Activated CD4-positive, alpha-beta memory T cell treated with anti-CD3 and anti-CD28 coated beads for 36 hours (primary cell): ENCODE data around the gene GNAO1. TPM values are rescaled to one million over a fixed set of nuclear protein-coding genes. Genes with fewer than 3 reads are reported as not detected.

Experiments used
- CTCF ChIA-PET: fragments of 350-600 bp; sonication (Branson Sonifier 250); formaldehyde crosslinking; loops from one replicate; lab custom pipeline; 2021; ENCODE audit warnings: antibody characterized with exemption, inconsistent platforms; lab: Charles Lee
- POLR2A ChIA-PET: fragments of 350-600 bp; sonication (Branson Sonifier 250); formaldehyde crosslinking; loops from one replicate; lab custom pipeline; 2021; ENCODE audit warnings: antibody characterized with exemption; lab: Charles Lee
- DNase-seq: peaks from one replicate; pipeline ENCODE4 v3.0.0-alpha.2; 2020
- H3K27ac Mint-ChIP-seq: one replicate; pipeline ENCODE4 v1.8.0; 2021; ENCODE audit warnings: mixed read lengths
- H3K27me3 Mint-ChIP-seq: one replicate; pipeline ENCODE4 v1.8.0; 2021; ENCODE audit warnings: mixed read lengths
- H3K36me3 Mint-ChIP-seq: one replicate; pipeline ENCODE4 v1.8.0; 2021; ENCODE audit warnings: mixed read lengths
- H3K4me1 Mint-ChIP-seq: one replicate; pipeline ENCODE4 v1.8.0; 2021; ENCODE audit warnings: low read depth, mixed read lengths
- H3K4me3 Mint-ChIP-seq: one replicate; pipeline ENCODE4 v1.8.0; 2021; ENCODE audit warnings: mild to moderate bottlenecking, mixed read lengths
- H3K9me3 Mint-ChIP-seq: one replicate; pipeline ENCODE4 v1.8.0; 2021; ENCODE audit warnings: mixed read lengths
- intact Hi-C: fragments of 100-400 bp; cut with micrococcal nuclease; formaldehyde crosslinking; loops from one replicate; pipeline ENCODE4 v1.15.1; 2023
- total RNA-seq, 2 experiments: library from RNA; stranded (reverse); gene quantifications; one replicate each; pipeline ENCODE4 v1.2.3, GENCODE V29; 2021

Gene GNAO1
- total RNA-seq, 2 experiments from 2014 or later = 1.3 to 1.4 TPM

DNA sequence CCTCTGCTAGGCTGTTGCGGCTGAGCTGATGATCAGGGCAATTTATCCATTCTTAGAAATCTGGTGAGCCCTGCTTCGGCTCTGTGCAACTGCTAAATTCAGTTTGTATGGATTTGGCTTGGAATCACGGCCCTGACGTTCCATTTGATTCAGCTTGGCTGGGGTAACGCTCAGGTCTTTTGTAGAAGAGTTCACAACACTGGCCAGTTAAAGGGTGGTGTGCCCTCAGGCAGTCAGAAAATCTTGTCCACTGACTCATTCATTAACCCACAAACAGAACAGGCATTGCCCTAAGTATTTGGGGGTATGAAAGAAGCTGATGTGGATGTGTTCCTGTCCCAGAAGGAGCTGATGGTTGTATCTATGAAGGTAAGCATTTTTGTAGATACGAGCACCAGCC lies 53.9 kb downstream of the GNAO1 start:
- H3K4me3 Mint-ChIP-seq = no peak overlapping the region
- CTCF ChIA-PET = no interaction called here
- POLR2A ChIA-PET = no interaction called here
- H3K36me3 Mint-ChIP-seq = no peaks in the 10 kb centered on the region
- intact Hi-C loops = no loop called here
- no peaks in the 10 kb centered on the region for H3K4me1 Mint-ChIP-seq
- no peak for DNase-seq
- no peaks in the 10 kb centered on the region for H3K9me3 Mint-ChIP-seq
- no peaks in the 10 kb centered on the region for H3K27me3 Mint-ChIP-seq
- no peak overlapping the region for H3K27ac Mint-ChIP-seq

DNA sequence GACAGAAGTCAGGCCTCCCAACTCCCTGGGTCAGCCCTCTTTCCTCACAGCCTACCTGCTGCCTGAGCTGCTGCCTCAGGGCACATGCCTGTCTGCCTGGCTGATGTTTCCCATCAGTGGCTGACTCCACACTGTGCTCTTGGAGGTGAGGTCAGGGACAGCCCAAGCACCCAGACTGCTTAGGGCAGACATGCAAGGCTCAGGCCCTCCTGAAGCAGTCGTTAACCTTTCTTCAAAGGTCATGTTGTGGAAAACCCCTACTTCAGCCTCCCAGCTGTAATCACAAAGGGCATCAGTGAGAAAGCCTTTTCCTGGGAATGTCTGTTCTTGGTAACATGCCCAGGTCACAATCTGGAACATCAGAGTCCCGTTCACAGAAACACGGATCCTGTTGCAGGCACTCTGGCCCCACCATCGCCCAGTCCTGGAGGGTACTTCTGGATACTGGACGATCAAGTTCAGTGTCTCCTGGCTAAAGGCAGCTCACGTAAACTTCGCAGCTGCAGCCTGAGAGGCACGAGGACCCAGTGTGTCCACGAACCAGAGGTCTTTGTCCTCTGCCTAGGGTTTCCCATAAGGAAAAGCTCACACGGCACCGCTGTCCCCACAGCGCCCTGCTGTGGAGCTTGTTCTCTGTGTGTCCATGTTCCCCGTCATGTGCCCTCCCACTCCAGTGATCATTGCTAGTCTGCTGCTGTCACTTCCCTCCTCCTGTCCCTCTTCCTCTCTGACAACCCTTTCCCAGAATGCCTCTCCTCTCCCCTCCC lies 54.9 kb downstream of the GNAO1 start:
- POLR2A ChIA-PET = no interaction called here
- Mint-ChIP-seq H3K9me3 (no peaks in the 10 kb centered on the region), H3K4me1 (no peaks in the 10 kb centered on the region), H3K4me3 (no peak overlapping the region), H3K27me3 (no peaks in the 10 kb centered on the region), H3K27ac (no peak overlapping the region), H3K36me3 (no peaks in the 10 kb centered on the region)
- intact Hi-C loops = no loop called here
- CTCF ChIA-PET = no interaction called here
- no peak for DNase-seq

DNA sequence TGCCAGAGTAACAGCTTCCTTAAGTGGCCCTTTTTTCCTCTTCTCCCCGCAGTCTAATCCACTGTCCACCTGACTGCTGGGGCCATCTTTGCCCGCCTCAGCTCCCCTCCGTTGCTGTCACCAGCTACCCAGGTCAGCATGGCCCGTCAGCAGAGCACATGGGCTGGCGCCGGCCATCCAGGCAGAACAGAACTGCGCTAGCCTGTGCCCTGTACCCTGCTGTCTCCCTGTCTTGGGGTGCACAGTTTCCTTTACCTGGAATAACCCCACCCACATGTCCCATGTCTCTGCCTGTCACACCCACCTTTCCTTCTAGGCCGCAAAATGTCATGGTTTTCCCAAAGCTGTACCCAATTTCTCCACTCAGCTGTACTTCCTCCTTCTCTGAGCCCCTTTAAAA lies 55.7 kb downstream of the GNAO1 start:
- H3K36me3 Mint-ChIP-seq = no peaks in the 10 kb centered on the region
- no peak overlapping the region for H3K4me3 Mint-ChIP-seq
- DNase-seq = no peak
- ChIA-PET POLR2A (interaction anchor here (0.6 kb wide), 1 partner anchor 15 kb away, joined by 4 read pairs; no protein-coding TSS in a partner anchor), CTCF (no interaction called here)
- intact Hi-C loops = no loop called here
- H3K4me1 Mint-ChIP-seq = no peaks in the 10 kb centered on the region
- H3K27ac Mint-ChIP-seq = no peak overlapping the region
- H3K27me3 Mint-ChIP-seq = no peaks in the 10 kb centered on the region
- H3K9me3 Mint-ChIP-seq = no peaks in the 10 kb centered on the region

DNA sequence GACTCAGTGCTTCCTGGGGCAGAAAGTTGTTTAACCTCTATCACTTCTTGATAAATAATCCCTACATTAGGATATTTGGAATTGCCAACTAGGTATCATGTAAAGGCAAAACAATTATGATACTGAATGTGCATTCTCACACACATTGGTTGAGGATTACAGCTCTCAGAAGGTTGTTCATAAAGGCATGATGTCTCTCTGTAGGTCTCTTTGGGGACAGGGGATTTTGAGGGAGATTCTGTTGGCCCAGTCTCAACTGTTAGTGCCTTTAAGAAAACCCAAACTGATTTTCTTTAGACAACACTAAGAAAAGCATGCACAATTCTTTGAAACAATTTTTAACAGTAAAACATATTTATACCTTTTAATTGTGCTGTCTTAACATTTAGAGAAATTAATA lies 56.5 kb downstream of the GNAO1 start:
- ChIA-PET POLR2A (interaction anchor here (0.6 kb wide), 1 partner anchor 34 kb away, joined by 3 read pairs; no protein-coding TSS in a partner anchor), CTCF (no interaction called here)
- Mint-ChIP-seq H3K27me3 (no peaks in the 10 kb centered on the region), H3K27ac (no peak overlapping the region), H3K36me3 (no peaks in the 10 kb centered on the region), H3K4me1 (no peaks in the 10 kb centered on the region), H3K4me3 (no peak overlapping the region), H3K9me3 (no peaks in the 10 kb centered on the region)
- DNase-seq = no peak
- intact Hi-C loops = no loop called here

DNA sequence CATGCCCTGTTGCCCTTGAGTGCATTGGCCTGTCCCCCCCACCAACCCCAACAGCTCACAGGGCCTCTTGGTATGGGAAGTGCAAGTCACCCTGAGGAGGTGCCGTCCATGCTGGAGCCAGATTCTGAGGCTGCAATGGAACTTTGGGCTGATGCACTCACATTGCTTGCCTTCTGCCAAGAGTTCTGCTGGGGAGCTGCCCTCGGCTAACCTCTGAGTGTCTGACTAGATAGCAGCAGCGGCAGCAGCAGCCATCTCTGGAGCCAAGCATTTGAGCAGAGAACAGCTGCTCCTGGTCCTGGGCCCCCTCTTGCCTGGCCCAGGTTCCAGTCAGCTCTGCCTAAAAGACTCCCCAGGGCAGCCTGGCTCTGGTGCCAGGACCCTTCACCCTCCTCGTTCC lies 61.5 kb downstream of the GNAO1 start:
- ChIA-PET CTCF (interaction anchor here (1.0 kb wide), 1 partner anchor 66 kb away, joined by 4 read pairs; no protein-coding TSS in a partner anchor), POLR2A (no interaction called here)
- Mint-ChIP-seq H3K4me3 (no peak overlapping the region), H3K27ac (no peak overlapping the region), H3K9me3 (no peaks in the 10 kb centered on the region), H3K36me3 (no peaks in the 10 kb centered on the region), H3K4me1 (no peaks in the 10 kb centered on the region), H3K27me3 (no peaks in the 10 kb centered on the region)
- no peak for DNase-seq
- intact Hi-C loops = no loop called here

DNA sequence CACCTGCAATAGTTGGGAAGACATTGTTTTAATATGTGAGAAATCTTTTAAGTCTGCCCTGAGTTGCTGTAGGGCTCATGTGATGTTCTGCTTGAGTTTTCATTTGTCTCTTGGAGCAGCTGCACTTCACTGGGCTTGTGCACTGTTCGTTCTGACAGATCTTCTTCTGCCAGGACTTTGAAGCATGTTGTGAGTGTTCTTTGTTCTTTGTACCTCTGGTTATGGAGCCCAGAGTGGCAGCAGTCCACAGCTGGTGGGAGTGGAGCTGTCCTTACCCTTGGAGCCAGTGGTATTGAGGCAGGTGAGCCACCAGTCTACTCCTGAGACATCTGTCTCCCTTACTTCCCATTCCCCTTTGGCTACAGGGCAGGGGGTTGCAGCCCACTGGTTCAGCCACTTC lies 64.6 kb downstream of the GNAO1 start:
- ChIA-PET POLR2A (no interaction called here), CTCF (no interaction called here)
- H3K4me1 Mint-ChIP-seq = peaks cover 4% of the 10 kb centered on the region
- H3K4me3 Mint-ChIP-seq = no peak overlapping the region
- no peak for DNase-seq
- H3K9me3 Mint-ChIP-seq = no peaks in the 10 kb centered on the region
- no peak overlapping the region for H3K27ac Mint-ChIP-seq
- H3K36me3 Mint-ChIP-seq = no peaks in the 10 kb centered on the region
- H3K27me3 Mint-ChIP-seq = no peaks in the 10 kb centered on the region
- intact Hi-C loops = no loop called here

DNA sequence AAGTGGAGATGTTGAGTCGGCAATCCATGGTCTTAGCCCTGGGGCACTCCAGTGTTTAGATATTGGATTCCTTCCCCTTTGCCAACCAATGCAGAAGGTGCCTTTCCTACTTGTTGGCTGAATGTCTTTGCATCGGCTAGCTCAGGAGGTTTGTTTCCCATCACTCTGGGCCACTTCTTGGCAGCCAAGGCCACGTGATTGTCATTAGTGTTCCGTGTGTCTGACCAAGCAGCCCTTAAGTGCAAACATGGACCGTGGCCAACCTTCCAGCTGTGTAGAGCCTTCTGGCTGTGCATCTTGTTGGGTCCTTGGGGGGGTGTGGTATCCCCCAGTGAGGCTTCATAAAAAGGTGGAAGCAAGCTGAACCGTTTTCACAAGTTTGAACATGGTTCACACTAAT lies 66.0 kb downstream of the GNAO1 start:
- intact Hi-C loops = no loop called here
- no peaks in the 10 kb centered on the region for H3K9me3 Mint-ChIP-seq
- DNase-seq = no peak
- H3K4me1 Mint-ChIP-seq = peaks cover 17% of the 10 kb centered on the region
- no peaks in the 10 kb centered on the region for H3K27me3 Mint-ChIP-seq
- CTCF ChIA-PET = no interaction called here
- no peak overlapping the region for H3K27ac Mint-ChIP-seq
- POLR2A ChIA-PET = no interaction called here
- no peaks in the 10 kb centered on the region for H3K36me3 Mint-ChIP-seq
- H3K4me3 Mint-ChIP-seq = no peak overlapping the region

DNA sequence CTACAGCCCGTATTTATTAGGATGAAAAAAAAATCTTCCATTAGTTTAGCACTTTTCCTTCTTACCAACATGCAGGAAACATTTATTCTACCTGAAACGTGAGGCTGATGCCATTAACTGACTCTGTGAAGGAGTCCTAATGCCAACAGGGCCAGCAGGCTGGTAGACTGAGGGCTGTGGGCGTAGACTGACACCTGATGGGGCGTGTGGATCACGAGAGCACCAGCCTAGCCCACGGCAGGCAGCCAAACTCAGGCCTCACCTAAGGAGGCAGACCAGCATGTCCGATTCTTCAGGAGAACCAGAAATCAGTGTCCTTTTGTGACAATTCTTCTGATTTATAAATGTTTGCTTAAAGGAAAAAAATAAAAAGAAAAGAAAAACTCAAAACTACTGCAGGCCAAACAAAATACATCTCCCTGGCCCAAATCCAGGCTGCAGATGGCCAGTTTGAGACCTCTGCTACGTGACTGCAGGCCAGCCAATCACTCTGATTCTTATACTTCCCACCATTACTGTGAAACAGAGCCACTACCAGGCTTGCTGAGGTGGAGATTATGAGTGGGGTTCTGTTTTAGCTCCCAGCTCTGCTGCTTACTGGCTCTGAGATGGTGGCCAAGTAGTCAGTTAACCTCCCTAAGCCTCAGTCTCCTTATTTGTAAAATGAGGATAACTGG lies 66.5 kb downstream of the GNAO1 start:
- Mint-ChIP-seq H3K36me3 (no peaks in the 10 kb centered on the region), H3K4me3 (no peak overlapping the region), H3K27ac (no peak overlapping the region), H3K27me3 (no peaks in the 10 kb centered on the region), H3K4me1 (peaks cover 22% of the 10 kb centered on the region), H3K9me3 (no peaks in the 10 kb centered on the region)
- ChIA-PET POLR2A (no interaction called here), CTCF (no interaction called here)
- no peak for DNase-seq
- intact Hi-C loops = no loop called here

DNA sequence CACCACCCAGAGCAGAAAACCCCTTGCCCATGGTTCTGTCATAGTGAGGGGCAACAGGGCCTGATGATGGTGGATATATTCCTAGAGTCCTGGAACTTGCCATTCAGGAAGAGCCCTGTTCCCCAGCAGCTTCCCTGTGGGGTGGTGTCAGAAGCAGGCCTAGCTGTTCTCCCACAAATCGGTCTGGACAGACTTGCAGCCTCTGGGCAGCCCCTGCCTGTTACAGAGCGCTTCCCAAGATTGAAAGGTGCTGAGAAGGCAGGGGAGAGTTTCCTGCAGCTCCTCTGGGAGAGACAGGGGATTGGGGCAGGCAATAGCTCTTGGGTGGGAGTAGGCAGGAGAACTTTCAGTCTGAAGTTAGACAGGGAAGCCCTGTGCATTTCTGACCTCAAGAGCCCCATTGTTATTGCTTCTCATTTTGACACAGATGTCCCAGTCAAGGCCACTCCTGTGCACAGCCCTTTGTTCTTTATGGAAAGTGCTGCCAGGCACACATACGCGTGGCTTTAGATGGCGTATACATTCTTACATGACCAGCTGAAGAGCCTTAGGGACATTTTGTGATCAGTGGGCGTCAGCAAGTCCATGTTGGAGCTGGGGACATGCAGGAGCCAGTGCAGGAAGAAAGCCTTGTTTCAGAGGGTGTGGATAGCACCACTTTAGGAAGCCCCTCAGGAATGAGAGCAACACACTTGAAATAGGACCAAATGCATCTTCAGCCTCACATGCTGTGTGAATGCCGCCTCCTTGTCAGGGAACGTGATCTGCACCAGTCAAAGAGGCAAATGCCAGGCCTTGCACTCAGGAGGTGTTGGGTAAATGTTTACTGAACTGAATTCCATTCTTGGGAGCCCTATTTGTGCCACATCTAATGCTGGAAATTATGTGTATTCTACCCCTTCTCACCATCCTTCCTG lies 67.5 kb downstream of the GNAO1 start:
- ChIA-PET CTCF (no interaction called here), POLR2A (no interaction called here)
- no peaks in the 10 kb centered on the region for H3K27me3 Mint-ChIP-seq
- intact Hi-C loops = no loop called here
- no peak overlapping the region for H3K27ac Mint-ChIP-seq
- DNase-seq = no peak
- no peaks in the 10 kb centered on the region for H3K36me3 Mint-ChIP-seq
- no peaks in the 10 kb centered on the region for H3K9me3 Mint-ChIP-seq
- H3K4me1 Mint-ChIP-seq = peaks cover 32% of the 10 kb centered on the region
- no peak overlapping the region for H3K4me3 Mint-ChIP-seq

DNA sequence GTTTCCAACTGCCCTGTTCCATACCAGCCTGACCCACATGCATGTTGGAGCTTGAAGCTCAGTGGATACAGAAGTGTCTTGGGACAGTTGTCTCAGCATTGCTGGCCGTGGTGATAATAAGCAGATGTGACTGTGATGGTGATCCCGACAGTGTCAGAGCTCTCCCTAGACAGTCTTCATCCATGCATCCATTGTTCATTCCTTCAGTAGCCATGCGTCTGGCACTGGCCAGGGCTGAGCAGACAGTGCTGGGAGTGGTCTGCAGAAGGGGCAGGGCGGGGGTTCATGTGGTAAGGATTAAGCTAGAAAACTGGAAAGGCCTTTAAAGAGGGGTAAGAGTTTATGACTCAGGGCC lies 68.1 kb downstream of the GNAO1 start:
- Mint-ChIP-seq H3K36me3 (no peaks in the 10 kb centered on the region), H3K9me3 (no peaks in the 10 kb centered on the region), H3K4me3 (no peak overlapping the region), H3K4me1 (peaks cover 35% of the 10 kb centered on the region), H3K27ac (no peak overlapping the region), H3K27me3 (no peaks in the 10 kb centered on the region)
- ChIA-PET CTCF (interaction anchor here (0.6 kb wide), 1 partner anchor 90 kb away, joined by 3 read pairs; no protein-coding TSS in a partner anchor), POLR2A (no interaction called here)
- no peak for DNase-seq
- intact Hi-C loops = no loop called here

DNA sequence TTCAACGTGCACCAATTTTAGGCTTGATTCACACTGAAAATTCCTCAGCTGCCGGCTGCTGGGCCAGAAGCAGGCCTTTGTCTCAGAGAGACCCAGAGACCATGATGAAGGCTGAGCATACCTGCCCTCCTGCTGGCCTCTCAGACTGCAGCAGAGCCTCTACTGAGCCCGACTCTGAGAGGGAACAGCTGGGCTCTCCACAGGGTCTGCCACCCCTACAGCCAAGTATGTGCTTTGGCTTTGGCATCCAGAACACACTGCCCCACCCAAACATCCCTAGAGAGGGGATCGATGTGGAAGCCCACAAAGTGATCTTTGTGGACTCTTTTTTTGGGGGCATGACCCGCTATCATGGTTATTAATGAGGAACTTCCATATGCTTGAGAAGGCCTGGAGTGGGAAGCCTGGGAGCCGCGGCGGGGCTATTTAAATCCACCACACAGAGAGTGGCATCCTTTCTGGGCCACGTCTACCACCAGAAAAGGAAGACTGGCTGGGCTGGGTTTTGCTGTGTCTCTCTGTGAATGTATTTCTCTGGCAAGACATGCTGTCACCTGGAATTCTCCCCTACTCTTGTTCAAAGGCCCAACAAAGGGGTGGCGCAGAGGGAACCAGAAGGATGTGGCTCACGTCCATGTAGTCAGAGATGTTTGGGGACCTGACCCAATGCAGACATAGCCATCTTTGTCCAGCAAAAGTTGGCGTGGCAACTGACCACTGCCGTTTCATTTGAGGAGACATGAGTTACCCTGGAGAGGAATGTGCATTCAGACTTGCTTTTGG lies 69.3 kb downstream of the GNAO1 start:
- H3K27me3 Mint-ChIP-seq = no peaks in the 10 kb centered on the region
- no peak overlapping the region for H3K27ac Mint-ChIP-seq
- no peak for DNase-seq
- CTCF ChIA-PET = no interaction called here
- no peaks in the 10 kb centered on the region for H3K36me3 Mint-ChIP-seq
- H3K4me1 Mint-ChIP-seq = peaks cover 38% of the 10 kb centered on the region
- POLR2A ChIA-PET = no interaction called here
- no peaks in the 10 kb centered on the region for H3K9me3 Mint-ChIP-seq
- intact Hi-C loops = loop anchor here (5.0 kb wide), 1 partner anchor 58 kb away; no protein-coding TSS in a partner anchor
- no peak overlapping the region for H3K4me3 Mint-ChIP-seq
